Neural progenitor cell (in vitro differentiated cells): ENCODE results near the gene ZMIZ1. TPM values are rescaled to one million over a fixed set of nuclear protein-coding genes. Genes with fewer than 3 reads are reported as not detected.
A peak's percentile ranks its signal among the peaks of the same experiment; 100 is the strongest.

Experiments used
- DNase-seq: peaks from one replicate; pipeline ENCODE4 v3.0.0-alpha.2; 2016; ENCODE audit warnings: low spot score
- H2AFZ ChIP-seq: fragments of 200-600 bp; sonication (generic); replicated peaks from 2 replicates; pipeline ENCODE4 v1.6.1; 2016; ENCODE audit warnings: antibody characterized with exemption
- H3F3A ChIP-seq: fragments of 200-600 bp; sonication (generic); 2 replicates; pipeline ENCODE4 v1.6.1; 2016; ENCODE audit warnings: antibody characterized with exemption, low read depth
- H3K27ac ChIP-seq: fragments of 200-600 bp; sonication (generic); 2 replicates; pipeline ENCODE4 v1.5.1; 2016; ENCODE audit warnings: mild to moderate bottlenecking
- H3K27me3 ChIP-seq: fragments of 200-600 bp; sonication (generic); 2 replicates; pipeline ENCODE4 v1.6.1; 2016; ENCODE audit warnings: mild to moderate bottlenecking, moderate library complexity
- H3K36me3 ChIP-seq: fragments of 200-600 bp; sonication (generic); 2 replicates; pipeline ENCODE4 v1.5.1; 2016
- H3K4me1 ChIP-seq: fragments of 200-600 bp; sonication (generic); 2 replicates; pipeline ENCODE4 v1.6.1; 2016; ENCODE audit warnings: mixed run types
- H3K4me2 ChIP-seq: fragments of 200-600 bp; sonication (generic); 2 replicates; pipeline ENCODE4 v1.6.1; 2016
- H3K4me3 ChIP-seq: fragments of 200-600 bp; sonication (generic); 2 replicates; pipeline ENCODE4 v1.5.1; 2016
- H3K79me2 ChIP-seq: fragments of 200-600 bp; sonication (generic); 2 replicates; pipeline ENCODE4 v1.6.1; 2016; ENCODE audit warnings: low read depth
- H3K9ac ChIP-seq: fragments of 200-600 bp; sonication (generic); 2 replicates; pipeline ENCODE4 v1.6.1; 2016
- H3K9me3 ChIP-seq: fragments of 200-600 bp; sonication (generic); 2 replicates; pipeline ENCODE4 v1.5.1; 2016; ENCODE audit warnings: low read depth
- H4K20me1 ChIP-seq: fragments of 200-600 bp; sonication (generic); 2 replicates; pipeline ENCODE4 v1.6.1; 2016; ENCODE audit warnings: low read depth
- H3K27ac Mint-ChIP-seq: 3 replicates; pipeline ENCODE4 v1.8.0; 2021; ENCODE audit warnings: mixed read lengths
- H3K27me3 Mint-ChIP-seq: 2 replicates; pipeline ENCODE4 v1.8.0; 2022; ENCODE audit warnings: low read depth, mild to moderate bottlenecking, inconsistent platforms, moderate library complexity, mixed read lengths; ENCODE audit not compliant: insufficient read depth
- H3K36me3 Mint-ChIP-seq: 3 replicates; pipeline ENCODE4 v1.8.0; 2021; ENCODE audit warnings: mixed read lengths
- H3K4me1 Mint-ChIP-seq: 3 replicates; pipeline ENCODE4 v1.8.0; 2021; ENCODE audit warnings: mixed read lengths
- H3K4me3 Mint-ChIP-seq: 3 replicates; pipeline ENCODE4 v1.8.0; 2021; ENCODE audit warnings: mild to moderate bottlenecking, moderate library complexity, mixed read lengths
- H3K9me3 Mint-ChIP-seq: 3 replicates; pipeline ENCODE4 v1.8.0; 2020; ENCODE audit warnings: mixed read lengths
- EZH2 ChIP-seq: fragments of 200-600 bp; sonication (generic); IDR thresholded peaks from 2 replicates; pipeline ENCODE4 v1.6.1; 2017; ENCODE audit warnings: antibody characterized with exemption, mild to moderate bottlenecking, moderate library complexity
- EZH2phosphoT487 ChIP-seq: fragments of 200-600 bp; sonication (generic); IDR thresholded peaks from 2 replicates; pipeline ENCODE4 v1.6.1; 2017; ENCODE audit warnings: antibody characterized with exemption
- total RNA-seq: library from RNA; depleted of rRNA; stranded (reverse); fragments of >200 nt; gene quantifications from 2 replicates; pipeline ENCODE4 v1.2.3, GENCODE V29; 2015; ENCODE audit warnings: low replicate concordance
- TF ChIP-seq, protein P1 (sequence below): fragments of 200-600 bp; sonication (generic); IDR thresholded peaks from 2 replicates; pipeline ENCODE4 v1.5.1; 2017; ENCODE audit warnings: antibody characterized with exemption, mild to moderate bottlenecking

Gene ZMIZ1
- total RNA-seq, 1 donor from 2014 or later: 5.8 TPM

DNA sequence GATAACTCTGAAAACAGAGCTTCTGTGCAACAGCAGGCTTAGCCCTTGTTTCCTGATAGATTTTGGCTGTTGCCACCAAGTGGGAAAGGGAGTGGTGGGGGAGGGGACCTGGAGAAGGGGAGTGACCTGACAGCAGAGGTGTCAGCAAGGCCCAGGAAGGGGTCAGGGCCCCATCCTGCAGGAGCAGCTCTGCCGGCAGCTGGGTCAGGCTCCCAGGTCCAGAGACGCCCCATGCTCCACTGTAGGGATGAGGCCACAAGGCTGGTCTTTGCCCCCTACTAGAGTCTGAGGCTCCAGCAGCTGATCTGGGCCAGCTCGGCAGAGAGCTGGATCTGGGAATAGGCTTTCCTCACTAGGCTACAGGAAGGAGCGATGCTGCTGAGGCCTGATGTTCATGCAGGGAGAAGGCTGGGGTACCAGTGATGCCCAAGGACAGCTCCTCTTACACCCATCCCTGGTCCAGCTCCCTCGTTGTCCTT is 44.0 kb upstream of the ZMIZ1 start:
- peaks cover 10% of the 10 kb centered on the region for H3K4me1 ChIP-seq
- no peak overlapping the region for H3K4me3 Mint-ChIP-seq
- peaks cover 9% of the 10 kb centered on the region for H3K27me3 Mint-ChIP-seq
- no peaks in the 10 kb centered on the region for H3K36me3 Mint-ChIP-seq
- no peaks in the 10 kb centered on the region for H3F3A ChIP-seq
- H3K4me2 ChIP-seq: no peak overlapping the region
- H3K27ac Mint-ChIP-seq: peak overlapping the region; percentile 47
- no peaks in the 10 kb centered on the region for H3K27me3 ChIP-seq
- no peaks in the 10 kb centered on the region for H4K20me1 ChIP-seq
- H3K79me2 ChIP-seq: no peaks in the 10 kb centered on the region
- H3K9me3 Mint-ChIP-seq: no peaks in the 10 kb centered on the region
- no peak overlapping the region for H3K4me3 ChIP-seq
- no peaks in the 10 kb centered on the region for H3K9me3 ChIP-seq
- H2AFZ ChIP-seq: no peak overlapping the region
- peaks cover 45% of the 10 kb centered on the region for H3K4me1 Mint-ChIP-seq
- no peak overlapping the region for H3K9ac ChIP-seq
- no peak overlapping the region for H3K27ac ChIP-seq
- no peak for DNase-seq
- TF ChIP-seq EZH2 (no peak), EZH2phosphoT487 (no peak)
- TF ChIP-seq, protein P1, sequence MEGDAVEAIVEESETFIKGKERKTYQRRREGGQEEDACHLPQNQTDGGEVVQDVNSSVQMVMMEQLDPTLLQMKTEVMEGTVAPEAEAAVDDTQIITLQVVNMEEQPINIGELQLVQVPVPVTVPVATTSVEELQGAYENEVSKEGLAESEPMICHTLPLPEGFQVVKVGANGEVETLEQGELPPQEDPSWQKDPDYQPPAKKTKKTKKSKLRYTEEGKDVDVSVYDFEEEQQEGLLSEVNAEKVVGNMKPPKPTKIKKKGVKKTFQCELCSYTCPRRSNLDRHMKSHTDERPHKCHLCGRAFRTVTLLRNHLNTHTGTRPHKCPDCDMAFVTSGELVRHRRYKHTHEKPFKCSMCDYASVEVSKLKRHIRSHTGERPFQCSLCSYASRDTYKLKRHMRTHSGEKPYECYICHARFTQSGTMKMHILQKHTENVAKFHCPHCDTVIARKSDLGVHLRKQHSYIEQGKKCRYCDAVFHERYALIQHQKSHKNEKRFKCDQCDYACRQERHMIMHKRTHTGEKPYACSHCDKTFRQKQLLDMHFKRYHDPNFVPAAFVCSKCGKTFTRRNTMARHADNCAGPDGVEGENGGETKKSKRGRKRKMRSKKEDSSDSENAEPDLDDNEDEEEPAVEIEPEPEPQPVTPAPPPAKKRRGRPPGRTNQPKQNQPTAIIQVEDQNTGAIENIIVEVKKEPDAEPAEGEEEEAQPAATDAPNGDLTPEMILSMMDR: no peak
- no peaks in the 10 kb centered on the region for H3K36me3 ChIP-seq

DNA sequence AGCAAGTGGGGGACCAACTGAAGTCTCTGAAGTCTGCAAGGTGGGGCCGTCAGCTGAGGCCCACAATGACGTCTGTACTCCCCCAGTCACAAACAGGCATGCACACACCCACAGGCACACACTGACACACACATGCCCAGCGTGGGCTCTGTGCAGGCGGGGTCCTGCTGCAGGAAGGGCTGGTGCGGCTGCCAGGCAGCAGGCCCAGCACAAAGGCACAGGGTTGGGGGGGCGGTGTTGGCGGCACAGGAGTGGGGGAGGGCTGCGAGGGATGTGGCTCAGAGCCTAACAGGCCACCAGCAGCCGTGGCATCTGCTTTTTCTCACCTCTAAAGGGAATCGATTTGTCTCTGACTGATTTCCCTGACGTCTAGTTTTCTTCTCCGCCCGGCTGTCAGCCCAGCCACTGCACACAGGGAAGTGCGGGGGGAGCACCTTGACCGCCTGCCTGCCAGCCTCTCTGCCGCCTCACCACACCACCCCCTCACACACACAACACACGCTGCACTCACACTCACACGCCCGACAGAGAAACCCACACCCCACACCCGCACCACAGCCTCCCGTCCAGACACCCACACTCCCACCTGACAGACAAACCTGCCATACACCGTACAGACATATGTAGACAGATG is 43.5 kb upstream of the ZMIZ1 start:
- peak overlapping the region; percentile 64 for H3K27ac Mint-ChIP-seq
- peaks cover 10% of the 10 kb centered on the region for H3K4me1 ChIP-seq
- TF ChIP-seq, protein P1: no peak
- TF ChIP-seq EZH2: no peak
- TF ChIP-seq EZH2phosphoT487: no peak
- no peaks in the 10 kb centered on the region for H3K9me3 ChIP-seq
- H3K9ac ChIP-seq: no peak overlapping the region
- no peak overlapping the region for H3K4me2 ChIP-seq
- H3K27ac ChIP-seq: no peak overlapping the region
- H3K4me1 Mint-ChIP-seq: peaks cover 45% of the 10 kb centered on the region
- H3K4me3 ChIP-seq: no peak overlapping the region
- no peaks in the 10 kb centered on the region for H4K20me1 ChIP-seq
- peak; percentile 41 for DNase-seq
- no peaks in the 10 kb centered on the region for H3K79me2 ChIP-seq
- H3K27me3 ChIP-seq: no peaks in the 10 kb centered on the region
- H3K4me3 Mint-ChIP-seq: no peak overlapping the region
- no peaks in the 10 kb centered on the region for H3K36me3 Mint-ChIP-seq
- no peaks in the 10 kb centered on the region for H3K36me3 ChIP-seq
- peaks cover 9% of the 10 kb centered on the region for H3K27me3 Mint-ChIP-seq
- H3K9me3 Mint-ChIP-seq: no peaks in the 10 kb centered on the region
- no peak overlapping the region for H2AFZ ChIP-seq
- no peaks in the 10 kb centered on the region for H3F3A ChIP-seq

GRCh38 chr10:79026341-79026761 is 42.4 kb upstream of the ZMIZ1 start:
- H3K4me3 Mint-ChIP-seq: no peak overlapping the region
- TF ChIP-seq EZH2 (no peak), EZH2phosphoT487 (no peak)
- TF ChIP-seq, protein P1: no peak
- no peaks in the 10 kb centered on the region for H3K36me3 Mint-ChIP-seq
- Histone ChIP-seq H3K9ac (no peak overlapping the region), H3K27ac (no peak overlapping the region), H3K4me3 (no peak overlapping the region), H4K20me1 (no peaks in the 10 kb centered on the region), H3K27me3 (no peaks in the 10 kb centered on the region), H3K4me2 (no peak overlapping the region), H3K79me2 (no peaks in the 10 kb centered on the region), H3F3A (no peaks in the 10 kb centered on the region), H2AFZ (no peak overlapping the region), H3K4me1 (peaks cover 10% of the 10 kb centered on the region), H3K9me3 (no peaks in the 10 kb centered on the region), H3K36me3 (no peaks in the 10 kb centered on the region)
- peaks cover 9% of the 10 kb centered on the region for H3K27me3 Mint-ChIP-seq
- H3K4me1 Mint-ChIP-seq: peaks cover 45% of the 10 kb centered on the region
- peak overlapping the region; percentile 64 for H3K27ac Mint-ChIP-seq
- no peak for DNase-seq
- no peaks in the 10 kb centered on the region for H3K9me3 Mint-ChIP-seq
